ENCODE measurements around the gene DHX35.

The DHX35 gene

GRCh38 chr20:39089029-39089428, 126.9 kb downstream of the DHX35 start (continued):
- TF ChIP-seq ISL1 (CRISPR knock-in tag; IDR thresholded peaks at IDR 0.05), result no peak
